Liver (tissue), 9 donors: ENCODE measurements around the gene GNG3. TPM values are rescaled to one million over a fixed set of nuclear protein-coding genes. Genes with fewer than 3 reads are reported as not detected.

Experiments used
- DNase-seq: peaks from one replicate; pipeline ENCODE4 v3.0.0-alpha.2; 2017; ENCODE audit warnings: low spot score
- H3K27ac ChIP-seq, 2 donors: one replicate each; pipeline ENCODE4 v1.7.0; 2013; ENCODE audit warnings: inconsistent platforms in 2 of 2, low read length in 2 of 2, control low read depth in 1 of 2, low read depth in 1 of 2, mild to moderate bottlenecking in 1 of 2
- H3K27me3 ChIP-seq, 4 donors: one replicate each; pipeline versions ENCODE4 v1.6.1 to v1.7.0; 2013; ENCODE audit warnings: low read length in 3 of 4, inconsistent platforms in 1 of 4, mild to moderate bottlenecking in 1 of 4, moderate library complexity in 1 of 4; ENCODE audit not compliant: control insufficient read depth in 4 of 4, insufficient read depth in 4 of 4
- H3K36me3 ChIP-seq, 4 donors: one replicate each; pipeline versions ENCODE4 v1.6.1 to v1.7.0; 2013; ENCODE audit warnings: low read length in 3 of 4, mild to moderate bottlenecking in 3 of 4, low read depth in 1 of 4, moderate library complexity in 1 of 4; ENCODE audit not compliant: control insufficient read depth in 4 of 4, insufficient read depth in 3 of 4
- H3K4me1 ChIP-seq, 4 donors: one replicate each; pipeline versions ENCODE4 v1.6.1 to v1.7.0; 2013; ENCODE audit warnings: low read length in 3 of 4, mild to moderate bottlenecking in 3 of 4, moderate library complexity in 1 of 4; ENCODE audit not compliant: control insufficient read depth in 4 of 4, insufficient read depth in 4 of 4
- H3K4me3 ChIP-seq, 3 donors: one replicate each; pipeline versions ENCODE4 v1.6.1 to v1.7.0; 2013; ENCODE audit warnings: low read length in 3 of 3, control low read depth in 1 of 3, low read depth in 1 of 3, mild to moderate bottlenecking in 1 of 3
- H3K9ac ChIP-seq, 2 donors: one replicate each; pipeline ENCODE4 v1.7.0; 2013; ENCODE audit warnings: low read length in 2 of 2, mild to moderate bottlenecking in 2 of 2, moderate library complexity in 2 of 2, control low read depth in 1 of 2, low read depth in 1 of 2
- H3K9me3 ChIP-seq, 4 donors: one replicate each; pipeline versions ENCODE4 v1.6.1 to v1.7.0; 2013; ENCODE audit warnings: low read length in 3 of 4; ENCODE audit not compliant: control insufficient read depth in 4 of 4
- ATF3 ChIP-seq: IDR thresholded peaks from 2 replicates; pipeline ENCODE4 v1.6.1; 2016; ENCODE audit warnings: antibody characterized with exemption
- EGR1 ChIP-seq, 2 donors: IDR thresholded peaks; 2 replicates each; pipeline ENCODE4 v1.6.1; 2016 to 2018; ENCODE audit warnings: antibody characterized with exemption in 2 of 2, low read depth in 2 of 2
- FOXA1 ChIP-seq: IDR thresholded peaks from 2 replicates; pipeline ENCODE4 v1.6.1; 2016; ENCODE audit warnings: antibody characterized with exemption
- FOXA2 ChIP-seq: IDR thresholded peaks from 2 replicates; pipeline ENCODE4 v1.6.1; 2016; ENCODE audit warnings: antibody characterized with exemption
- GABPA ChIP-seq, 2 donors: IDR thresholded peaks in 1 of 2; conservative IDR thresholded peaks in 1 of 2; 2 replicates each; pipeline ENCODE4 v1.6.1; 2016; ENCODE audit warnings: antibody characterized with exemption in 2 of 2, mild to moderate bottlenecking in 1 of 2, moderate library complexity in 1 of 2
- HNF4A ChIP-seq, 2 donors: conservative IDR thresholded peaks; 2 replicates each; pipeline ENCODE4 v1.6.1; 2016; ENCODE audit warnings: antibody characterized with exemption in 2 of 2, mild to moderate bottlenecking in 2 of 2
- HNF4G ChIP-seq: IDR thresholded peaks from 2 replicates; pipeline ENCODE4 v1.6.1; 2016; ENCODE audit warnings: antibody characterized with exemption
- JUND ChIP-seq, 2 donors: IDR thresholded peaks; 2 replicates each; pipeline ENCODE4 v1.6.1; 2016; ENCODE audit warnings: antibody characterized with exemption in 2 of 2
- MAX ChIP-seq: IDR thresholded peaks from 2 replicates; pipeline ENCODE4 v1.6.1; 2016; ENCODE audit warnings: antibody characterized with exemption
- NR2F2 ChIP-seq: IDR thresholded peaks from 2 replicates; pipeline ENCODE4 v1.6.1; 2016; ENCODE audit warnings: antibody characterized with exemption
- RAD21 ChIP-seq, 2 donors: IDR thresholded peaks; 2 replicates each; pipeline ENCODE4 v1.6.1; 2016; ENCODE audit warnings: antibody characterized with exemption in 2 of 2, mild to moderate bottlenecking in 2 of 2
- RXRA ChIP-seq, 2 donors: IDR thresholded peaks; 2 replicates each; pipeline ENCODE4 v1.6.1; 2017 to 2018; ENCODE audit warnings: antibody characterized with exemption in 2 of 2, mild to moderate bottlenecking in 1 of 2
- SP1 ChIP-seq: IDR thresholded peaks from 2 replicates; pipeline ENCODE4 v1.6.1; 2018; ENCODE audit warnings: antibody characterized with exemption, mild to moderate bottlenecking
- TAF1 ChIP-seq: conservative IDR thresholded peaks from 2 replicates; pipeline ENCODE4 v1.6.1; 2016; ENCODE audit warnings: antibody characterized with exemption, mild to moderate bottlenecking
- YY1 ChIP-seq: IDR thresholded peaks from 2 replicates; pipeline ENCODE4 v1.6.1; 2016; ENCODE audit warnings: antibody characterized with exemption, mild to moderate bottlenecking
- ZBTB33 ChIP-seq: IDR thresholded peaks from 2 replicates; pipeline ENCODE4 v1.6.1; 2016; ENCODE audit warnings: antibody characterized with exemption
- WGBS: extraction: QIAGEN DNeasy Blood & Tissue Kit; methylation state at CpG from one replicate; pipeline ENCODE4 v1.1.7; 2013; 5-methylcytosine and 5-hydroxymethylcytosine counted together
- polyA plus RNA-seq, 2 donors: library from polyadenylated mRNA; stranded (reverse) in 1 of 2; unstranded in 1 of 2; fragments of 200-250 nt in 1 of 2; fragments of >200 nt in 1 of 2; fragmentation: Nextera tagmentation in 1 of 2; extraction: Ambion mirVana in 1 of 2; gene quantifications; one replicate each; pipeline versions ENCODE4 v1.2.1 to v1.2.3, GENCODE V29; 2013 to 2015
- total RNA-seq, 2 donors: library from RNA; depleted of rRNA; stranded (reverse); fragments of >200 nt; gene quantifications; one replicate each; pipeline ENCODE4 v1.2.3, GENCODE V29; 2014
- TF ChIP-seq, protein P1 (sequence below): fragments of 150-350 bp; IDR thresholded peaks from 2 replicates; pipeline ENCODE4 v1.5.1; 2017; ENCODE audit warnings: improper control_type of control experiment, low read depth, low read length; ENCODE audit not compliant: missing input control
- TF ChIP-seq, protein P2 (sequence below): IDR thresholded peaks from 2 replicates; pipeline ENCODE4 v1.6.1; 2016; ENCODE audit warnings: antibody characterized with exemption, mild to moderate bottlenecking
- donor health status: healthy.
- donor health status: healthy.
- donor health status: healthy.
- donor health status: healthy.
- donor health status: healthy.

The GNG3 gene
- total and polyA plus RNA-seq, 4 donors = 0.19 TPM; not detected in 3

DNA sequence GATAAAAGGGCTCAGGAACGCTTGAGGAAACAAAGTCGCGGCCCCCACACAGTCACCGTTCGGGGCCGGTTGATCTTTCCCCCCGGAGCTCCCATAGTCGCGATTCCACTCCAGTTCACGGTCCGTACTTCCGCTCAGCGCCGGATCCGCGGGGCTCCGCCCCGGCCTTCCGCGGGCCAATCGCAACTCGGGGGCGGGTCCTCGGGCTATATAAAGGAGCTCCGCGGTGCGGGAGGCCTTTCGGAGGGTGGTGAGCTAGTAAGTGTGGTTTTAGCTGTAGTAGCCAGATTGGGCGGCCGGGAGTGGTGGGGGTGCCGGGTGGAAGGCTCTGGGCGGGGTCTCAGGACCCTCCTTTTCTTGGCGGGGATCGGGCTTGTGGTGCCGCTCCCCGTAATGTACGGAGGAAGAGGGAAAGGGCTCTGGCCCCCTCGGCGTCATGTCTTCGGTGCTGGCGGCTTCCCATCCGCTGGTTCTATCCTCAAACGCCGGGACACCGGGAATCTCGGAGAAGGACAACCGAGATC is 42.3 kb upstream of the GNG3 start, which contains the start of the genes C11orf98 and CSKMT:
C11orf98 (minus strand) TSS at position 136 of the 524 bp plus-strand sequence; CDS start at position 95, 41 bp downstream.
CSKMT (plus strand) TSS at position 238 of the 524 bp plus-strand sequence. CDS start 568 bp downstream, outside the sequence.
- Histone ChIP-seq H3K4me3 (peak within 1 kb of the TSS; percentile 82 to 98 (median 97)), H3K36me3 (peaks cover 3 to 10% (median 6%) of the 10 kb centered on the region in 4 donors), H3K9ac (peak within 1 kb of the TSS; percentile 68 to 96), H3K9me3 (no peaks in the 10 kb centered on the region), H3K4me1 (peaks cover 11 to 34% (median 25%) of the 10 kb centered on the region in 4 donors), H3K27me3 (no peaks in the 10 kb centered on the region), H3K27ac (peak within 1 kb of the TSS; percentile 85 to 89)
- WGBS = under 1% methylated on average over 47 of the region's 47 CpGs
- peak; percentile 98 for DNase-seq
- TF ChIP-seq MAX = peak; percentile 22
- TF ChIP-seq GABPA (IDR thresholded peaks at IDR 0.05 in 1 of 2, conservative IDR thresholded peaks at IDR 0.05 in 1 of 2) = peak; percentile 60 to 87
- peak; percentile 68 for TF ChIP-seq FOXA1
- peak; percentile 28 for TF ChIP-seq NR2F2
- TF ChIP-seq, protein P1, sequence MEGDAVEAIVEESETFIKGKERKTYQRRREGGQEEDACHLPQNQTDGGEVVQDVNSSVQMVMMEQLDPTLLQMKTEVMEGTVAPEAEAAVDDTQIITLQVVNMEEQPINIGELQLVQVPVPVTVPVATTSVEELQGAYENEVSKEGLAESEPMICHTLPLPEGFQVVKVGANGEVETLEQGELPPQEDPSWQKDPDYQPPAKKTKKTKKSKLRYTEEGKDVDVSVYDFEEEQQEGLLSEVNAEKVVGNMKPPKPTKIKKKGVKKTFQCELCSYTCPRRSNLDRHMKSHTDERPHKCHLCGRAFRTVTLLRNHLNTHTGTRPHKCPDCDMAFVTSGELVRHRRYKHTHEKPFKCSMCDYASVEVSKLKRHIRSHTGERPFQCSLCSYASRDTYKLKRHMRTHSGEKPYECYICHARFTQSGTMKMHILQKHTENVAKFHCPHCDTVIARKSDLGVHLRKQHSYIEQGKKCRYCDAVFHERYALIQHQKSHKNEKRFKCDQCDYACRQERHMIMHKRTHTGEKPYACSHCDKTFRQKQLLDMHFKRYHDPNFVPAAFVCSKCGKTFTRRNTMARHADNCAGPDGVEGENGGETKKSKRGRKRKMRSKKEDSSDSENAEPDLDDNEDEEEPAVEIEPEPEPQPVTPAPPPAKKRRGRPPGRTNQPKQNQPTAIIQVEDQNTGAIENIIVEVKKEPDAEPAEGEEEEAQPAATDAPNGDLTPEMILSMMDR = no peak
- TF ChIP-seq, protein P2, sequence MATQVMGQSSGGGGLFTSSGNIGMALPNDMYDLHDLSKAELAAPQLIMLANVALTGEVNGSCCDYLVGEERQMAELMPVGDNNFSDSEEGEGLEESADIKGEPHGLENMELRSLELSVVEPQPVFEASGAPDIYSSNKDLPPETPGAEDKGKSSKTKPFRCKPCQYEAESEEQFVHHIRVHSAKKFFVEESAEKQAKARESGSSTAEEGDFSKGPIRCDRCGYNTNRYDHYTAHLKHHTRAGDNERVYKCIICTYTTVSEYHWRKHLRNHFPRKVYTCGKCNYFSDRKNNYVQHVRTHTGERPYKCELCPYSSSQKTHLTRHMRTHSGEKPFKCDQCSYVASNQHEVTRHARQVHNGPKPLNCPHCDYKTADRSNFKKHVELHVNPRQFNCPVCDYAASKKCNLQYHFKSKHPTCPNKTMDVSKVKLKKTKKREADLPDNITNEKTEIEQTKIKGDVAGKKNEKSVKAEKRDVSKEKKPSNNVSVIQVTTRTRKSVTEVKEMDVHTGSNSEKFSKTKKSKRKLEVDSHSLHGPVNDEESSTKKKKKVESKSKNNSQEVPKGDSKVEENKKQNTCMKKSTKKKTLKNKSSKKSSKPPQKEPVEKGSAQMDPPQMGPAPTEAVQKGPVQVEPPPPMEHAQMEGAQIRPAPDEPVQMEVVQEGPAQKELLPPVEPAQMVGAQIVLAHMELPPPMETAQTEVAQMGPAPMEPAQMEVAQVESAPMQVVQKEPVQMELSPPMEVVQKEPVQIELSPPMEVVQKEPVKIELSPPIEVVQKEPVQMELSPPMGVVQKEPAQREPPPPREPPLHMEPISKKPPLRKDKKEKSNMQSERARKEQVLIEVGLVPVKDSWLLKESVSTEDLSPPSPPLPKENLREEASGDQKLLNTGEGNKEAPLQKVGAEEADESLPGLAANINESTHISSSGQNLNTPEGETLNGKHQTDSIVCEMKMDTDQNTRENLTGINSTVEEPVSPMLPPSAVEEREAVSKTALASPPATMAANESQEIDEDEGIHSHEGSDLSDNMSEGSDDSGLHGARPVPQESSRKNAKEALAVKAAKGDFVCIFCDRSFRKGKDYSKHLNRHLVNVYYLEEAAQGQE = peak; percentile 96
- TF ChIP-seq ZBTB33 = peak; percentile 76
- TF ChIP-seq HNF4A (conservative IDR thresholded peaks at IDR 0.05) = peak in 1 of 2 donors; percentile 23
- peak in 1 of 2 donors; percentile 23 for TF ChIP-seq RAD21 (IDR thresholded peaks at IDR 0.05)
- TF ChIP-seq YY1 = peak; percentile 86
- peak; percentile 47 for TF ChIP-seq ATF3
- TF ChIP-seq FOXA2 = no peak
- TF ChIP-seq TAF1 = peak; percentile 98
- peak in 1 of 2 donors; percentile 30 for TF ChIP-seq EGR1 (IDR thresholded peaks at IDR 0.05; ENCODE audit: low read depth in 2 of 2)
- TF ChIP-seq SP1 = peak; percentile 81
- no peak for TF ChIP-seq RXRA (IDR thresholded peaks at IDR 0.05)
- TF ChIP-seq JUND (IDR thresholded peaks at IDR 0.05) = peak in 1 of 2 donors; percentile 34
- TF ChIP-seq HNF4G = no peak
